B cell (primary cell): ENCODE data around the gene KRT23. TPM values are rescaled to one million over a fixed set of nuclear protein-coding genes. Genes with fewer than 3 reads are reported as not detected.

ENCODE experiments used
- ATAC-seq: fragments of 200-7000 bp; cut with Tn5 transposase; one replicate; pipeline ENCODE4 v1.10.0; 2021; ENCODE audit warnings: low read depth, mild to moderate bottlenecking, moderate number of reproducible peaks, moderate library complexity
- CTCF ChIA-PET: fragments of 350-600 bp; sonication (Branson Sonifier 250); formaldehyde crosslinking; loops from one replicate; lab custom pipeline; 2021; ENCODE audit warnings: antibody characterized with exemption, inconsistent platforms; lab: Charles Lee
- POLR2A ChIA-PET: fragments of 350-600 bp; sonication (Branson Sonifier 250); formaldehyde crosslinking; loops from one replicate; lab custom pipeline; 2021; ENCODE audit warnings: antibody characterized with exemption; lab: Charles Lee
- DNase-seq: peaks from one replicate; pipeline ENCODE4 v3.0.0; 2013
- H2AFZ ChIP-seq: 2 replicates; pipeline ENCODE4 v1.6.1; 2012; ENCODE audit warnings: mild to moderate bottlenecking, low read depth, low read length; ENCODE audit not compliant: insufficient read depth, poor library complexity, severe bottlenecking
- H3K27ac ChIP-seq, 2 donors: 1 replicate in 1 of 2; 2 replicates in 1 of 2; pipeline ENCODE4 v1.5.1; 2012 to 2013; ENCODE audit warnings: low read length in 2 of 2, mild to moderate bottlenecking in 2 of 2, moderate library complexity in 1 of 2
- H3K27me3 ChIP-seq, 4 experiments: fragments of 200-600 bp in 1 of 4; sonication (generic) in 1 of 4; replicated peaks in 1 of 4; 1 replicate in 2 of 4; 2 replicates in 2 of 4; pipeline versions ENCODE4 v1.6.1 to v1.7.0; 2013 to 2016; ENCODE audit warnings: low read length in 3 of 4, mild to moderate bottlenecking in 2 of 4, mixed read lengths in 1 of 4, moderate library complexity in 1 of 4; ENCODE audit not compliant: insufficient read depth in 4 of 4, control insufficient read depth in 3 of 4; ENCODE audit errors: control extremely low read depth in 1 of 4
- H3K36me3 ChIP-seq, 2 experiments: replicated peaks in 1 of 2; 1 replicate in 1 of 2; 2 replicates in 1 of 2; pipeline versions ENCODE4 v1.6.1 to v1.7.1; 2013; ENCODE audit warnings: low read length in 1 of 2; ENCODE audit not compliant: insufficient read depth in 2 of 2, control insufficient read depth in 1 of 2; ENCODE audit errors: control extremely low read depth in 1 of 2, extremely low read depth in 1 of 2
- H3K4me1 ChIP-seq, 2 donors: fragments of 200-600 bp in 1 of 2; sonication (generic) in 1 of 2; 1 replicate in 1 of 2; 2 replicates in 1 of 2; pipeline versions ENCODE4 v1.5.1 to v1.6.1; 2013 to 2017; ENCODE audit warnings: low read length in 2 of 2; ENCODE audit not compliant: control insufficient read depth in 2 of 2, insufficient read depth in 2 of 2
- H3K4me2 ChIP-seq: replicated peaks from 2 replicates; pipeline ENCODE3; 2012; ENCODE audit warnings: mild to moderate bottlenecking, low read depth, low read length; ENCODE audit not compliant: poor library complexity, severe bottlenecking
- H3K4me3 ChIP-seq, 5 experiments: fragments of 200-600 bp in 1 of 5; sonication (generic) in 1 of 5; 1 replicate in 3 of 5; 2 replicates in 2 of 5; pipeline versions ENCODE4 v1.5.1 to v1.7.0; 2011 to 2016; ENCODE audit warnings: low read length in 4 of 5, mild to moderate bottlenecking in 4 of 5, low read depth in 2 of 5, control low read depth in 1 of 5, moderate library complexity in 1 of 5; ENCODE audit not compliant: insufficient read depth in 1 of 5; ENCODE audit errors: control extremely low read depth in 1 of 5, extremely low read depth in 1 of 5
- H3K79me2 ChIP-seq: fragments of 200-600 bp; sonication (generic); one replicate; pipeline ENCODE4 v1.6.0; 2016; ENCODE audit warnings: low read length; ENCODE audit not compliant: control insufficient read depth, insufficient read depth
- H3K9ac ChIP-seq: fragments of 200-600 bp; sonication (generic); 2 replicates; pipeline ENCODE4 v1.6.1; 2017; ENCODE audit warnings: mild to moderate bottlenecking, low read length, moderate library complexity
- H3K9me3 ChIP-seq, 3 donors: one replicate each; pipeline versions ENCODE4 v1.6.1 to v1.7.1; 2013; ENCODE audit warnings: low read length in 2 of 3; ENCODE audit not compliant: control insufficient read depth in 2 of 3, insufficient read depth in 1 of 3; ENCODE audit errors: control extremely low read depth in 1 of 3
- H4K20me1 ChIP-seq: 2 replicates; pipeline ENCODE4 v1.6.0; 2012; ENCODE audit warnings: mild to moderate bottlenecking, low read length; ENCODE audit not compliant: insufficient read depth, control insufficient read depth, poor library complexity, severe bottlenecking
- H3K27ac Mint-ChIP-seq: one replicate; pipeline ENCODE4 v1.8.0; 2021; ENCODE audit warnings: mixed read lengths
- H3K27me3 Mint-ChIP-seq: one replicate; pipeline ENCODE4 v1.8.0; 2021; ENCODE audit warnings: mixed read lengths
- H3K4me1 Mint-ChIP-seq: one replicate; pipeline ENCODE4 v1.8.0; 2021; ENCODE audit warnings: mixed read lengths
- H3K4me3 Mint-ChIP-seq: one replicate; pipeline ENCODE4 v1.8.0; 2021; ENCODE audit warnings: mixed read lengths
- H3K9me3 Mint-ChIP-seq: one replicate; pipeline ENCODE4 v1.8.0; 2022; ENCODE audit warnings: mixed read lengths; ENCODE audit not compliant: insufficient read depth
- CTCF ChIP-seq: fragments of 200-600 bp; IDR thresholded peaks from one replicate; pipeline ENCODE4 v1.8.0; 2022; ENCODE audit warnings: antibody characterized with exemption, mild to moderate bottlenecking
- EZH2 ChIP-seq: IDR thresholded peaks from 2 replicates; pipeline ENCODE4 v1.6.1; 2012; ENCODE audit warnings: borderline replicate concordance, low read depth, mild to moderate bottlenecking, moderate library complexity, low read length; ENCODE audit not compliant: insufficient read depth, poor library complexity, severe bottlenecking
- WGBS: methylation state at CpG from one replicate; pipeline ENCODE4 v1.1.5; 2013; ENCODE audit warnings: missing lambda C conversion rate; ENCODE audit not compliant: insufficient coverage; 5-methylcytosine and 5-hydroxymethylcytosine counted together
- intact Hi-C: fragments of 100-400 bp; cut with micrococcal nuclease; formaldehyde crosslinking; loops from one replicate; pipeline ENCODE4 v1.10.0; 2022
- polyA minus RNA-seq: library from RNA; depleted of rRNA, polyadenylated mRNA; stranded (reverse); fragments of >200 nt; gene quantifications from 2 replicates; pipeline ENCODE4 v1.2.3, GENCODE V29; 2012
- polyA plus RNA-seq: library from polyadenylated mRNA; depleted of rRNA; stranded (reverse); fragments of >200 nt; gene quantifications from 2 replicates; pipeline ENCODE4 v1.2.3, GENCODE V29; 2012
- total RNA-seq, 2 donors: library from RNA; stranded (reverse); fragments of 120-200 nt in 1 of 2; gene quantifications; 1 replicate in 1 of 2; 2 replicates in 1 of 2; pipeline versions ENCODE4 v1.2.3 to v1.2.4, GENCODE V29; 2013 to 2022

KRT23 gene, protein sequence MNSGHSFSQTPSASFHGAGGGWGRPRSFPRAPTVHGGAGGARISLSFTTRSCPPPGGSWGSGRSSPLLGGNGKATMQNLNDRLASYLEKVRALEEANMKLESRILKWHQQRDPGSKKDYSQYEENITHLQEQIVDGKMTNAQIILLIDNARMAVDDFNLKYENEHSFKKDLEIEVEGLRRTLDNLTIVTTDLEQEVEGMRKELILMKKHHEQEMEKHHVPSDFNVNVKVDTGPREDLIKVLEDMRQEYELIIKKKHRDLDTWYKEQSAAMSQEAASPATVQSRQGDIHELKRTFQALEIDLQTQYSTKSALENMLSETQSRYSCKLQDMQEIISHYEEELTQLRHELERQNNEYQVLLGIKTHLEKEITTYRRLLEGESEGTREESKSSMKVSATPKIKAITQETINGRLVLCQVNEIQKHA
- total RNA-seq, result not detected in 2 replicates
- total RNA-seq (2013), result 0.05 TPM
- polyA plus RNA-seq, result 0.06 TPM in 1 of 2 replicates, not detected in the other
- not detected in 2 replicates for polyA minus RNA-seq

DNA sequence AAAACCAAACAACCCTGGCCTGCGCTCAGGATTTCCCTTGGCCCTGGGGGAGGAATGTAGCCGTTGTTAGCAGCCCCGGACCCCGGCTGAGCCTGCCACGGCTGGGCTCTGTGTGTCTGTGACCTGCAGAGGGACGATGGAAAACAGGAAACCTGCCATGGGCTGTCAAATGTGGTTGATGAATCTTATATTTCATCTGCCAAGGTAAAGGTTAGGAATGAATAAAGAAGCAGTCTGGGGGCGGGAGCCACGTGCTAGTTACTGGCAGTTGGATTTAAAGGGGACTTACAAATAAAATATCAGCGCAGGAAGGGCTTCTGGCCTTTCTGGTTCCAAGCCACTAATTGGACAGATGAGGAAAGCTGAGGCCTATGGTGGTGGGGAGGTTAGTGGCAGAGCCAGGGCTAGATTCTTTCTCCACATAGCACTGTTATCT, at the start of gene KRT23:
TSS of gene KRT23 (minus strand) at position 263 of the 436 bp plus-strand sequence. CDS start 1,043 bp downstream, outside the sequence.
- no peak within 1 kb of the TSS for H3K27ac ChIP-seq
- intact Hi-C loops, result no loop called here
- H3K79me2 ChIP-seq, result no peaks in the 10 kb centered on the region
- ATAC-seq (no peak), DNase-seq (no peak)
- CTCF ChIA-PET, result no interaction called here
- H3K9ac ChIP-seq, result no peak within 1 kb of the TSS
- Mint-ChIP-seq H3K9me3 (no peaks in the 10 kb centered on the region), H3K4me1 (no peaks in the 10 kb centered on the region), H3K27me3 (peaks cover 44% of the 10 kb centered on the region), H3K27ac (no peak within 1 kb of the TSS), H3K4me3 (no peak within 1 kb of the TSS)
- peaks cover 0 to 3% (median 0%) of the 10 kb centered on the region in 4 experiments for H3K27me3 ChIP-seq
- H3K9me3 ChIP-seq, result no peaks in the 10 kb centered on the region
- H4K20me1 ChIP-seq, result no peaks in the 10 kb centered on the region
- POLR2A ChIA-PET, result no interaction called here
- no peak within 1 kb of the TSS for H3K4me2 ChIP-seq
- H3K4me1 ChIP-seq, result no peaks in the 10 kb centered on the region
- WGBS, result 78% methylated on average over 9 of the region's 9 CpGs
- H3K4me3 ChIP-seq, result no peak within 1 kb of the TSS
- H2AFZ ChIP-seq, result no peak within 1 kb of the TSS
- TF ChIP-seq CTCF, result no peak
- no peak for TF ChIP-seq EZH2
- no peaks in the 10 kb centered on the region for H3K36me3 ChIP-seq

DNA sequence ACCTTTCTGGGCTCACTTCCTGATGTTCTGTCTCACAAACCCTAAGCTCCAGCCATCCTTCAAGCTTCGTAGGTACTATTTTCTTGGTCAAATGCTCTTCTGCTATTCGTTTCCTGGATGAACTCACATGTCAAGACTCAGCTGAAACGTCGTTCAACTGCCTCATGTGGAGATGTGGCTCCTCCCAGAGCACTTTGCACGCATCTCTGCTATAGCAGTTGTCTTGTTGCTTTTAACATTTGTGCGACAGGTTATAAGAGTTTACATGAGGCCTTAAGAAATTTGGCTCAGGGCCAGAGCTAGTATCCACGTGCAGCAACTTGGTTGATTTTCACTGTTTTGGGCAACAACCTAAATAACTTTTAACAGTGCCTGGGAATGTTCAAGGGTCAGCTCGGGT, 49.5 kb upstream of the KRT23 start:
- 86% methylated on average over 7 of the region's 8 CpGs for WGBS

More for the DNA sequence above, 49.5 kb upstream of the KRT23 start:
- Mint-ChIP-seq H3K27ac (no peak overlapping the region), H3K4me1 (no peaks in the 10 kb centered on the region), H3K9me3 (no peaks in the 10 kb centered on the region), H3K27me3 (peaks cover 45% of the 10 kb centered on the region), H3K4me3 (no peak overlapping the region)
- no peak for ATAC-seq
- peaks cover 0 to 3% (median 0%) of the 10 kb centered on the region in 3 donors for H3K9me3 ChIP-seq
- no peaks in the 10 kb centered on the region for H3K79me2 ChIP-seq
- intact Hi-C loops, result no loop called here
- no peaks in the 10 kb centered on the region for H3K36me3 ChIP-seq
- DNase-seq, result no peak
- H3K4me1 ChIP-seq, result no peaks in the 10 kb centered on the region
- H2AFZ ChIP-seq, result no peak overlapping the region
- H3K27ac ChIP-seq, result no peak overlapping the region
- H3K4me2 ChIP-seq, result no peak overlapping the region
- TF ChIP-seq CTCF (no peak), EZH2 (no peak)
- no peaks in the 10 kb centered on the region for H4K20me1 ChIP-seq
- no peak overlapping the region for H3K4me3 ChIP-seq
- POLR2A ChIA-PET, result no interaction called here
- H3K9ac ChIP-seq, result no peak overlapping the region
- peaks cover 0 to 14% (median 6%) of the 10 kb centered on the region in 4 experiments for H3K27me3 ChIP-seq
- CTCF ChIA-PET, result no interaction called here
